K562 (cell line): Measurements from ENCODE around the gene OCRL. TPM values are rescaled to one million over a fixed set of nuclear protein-coding genes. Genes with fewer than 3 reads are reported as not detected.

ENCODE experiments used
- ATAC-seq: fragments of 200-7000 bp; cut with Tn5 transposase; 3 replicates; pipeline ENCODE4 v1.9.1; 2020; ENCODE audit warnings: moderate library complexity
- BruUV-seq: library from RNA; stranded (reverse); fragments of 400-500 nt; replicated peaks from 2 replicates; lab custom pipeline; 2021; lab: Mats Ljungman, UMichigan
- CTCF ChIA-PET: fragments of 300-600 bp; formaldehyde crosslinking; extraction: SDS; loops from one replicate; lab custom pipeline; 2021; ENCODE audit warnings: low intra/inter-chr PET ratio; lab: Yijun Ruan, JAX
- POLR2A ChIA-PET: fragments of 300-600, 350-650 bp; sonication (Branson Sonifier 250); formaldehyde crosslinking; extraction: SDS; loops from one replicate; lab custom pipeline; 2021; ENCODE audit warnings: antibody characterized with exemption, inconsistent platforms; lab: Yijun Ruan, JAX
- DNase-seq, 4 experiments: peaks; one replicate each; pipeline versions ENCODE4 v3.0.0 to v3.0.0-alpha.2; 2011 to 2018; ENCODE audit warnings: low spot score in 3 of 4, mixed read lengths in 3 of 4; ENCODE audit errors: extremely low read depth in 1 of 4
- FAIRE-seq: peaks from 2 replicates; lab custom pipeline; 2011; peaks lifted over from hg19 to GRCh38; lab: Jason Lieb, UNC
- H2AFZ ChIP-seq: 2 replicates; pipeline ENCODE4 v1.6.0; 2011; ENCODE audit warnings: low read depth, low read length, control low read depth, inconsistent platforms
- H3K27ac ChIP-seq: fragments of 200-600 bp; 3 replicates; pipeline ENCODE4 v1.8.0; 2011; ENCODE audit warnings: low read depth, mild to moderate bottlenecking, control low read depth, inconsistent platforms, low read length, moderate library complexity, mixed read lengths; ENCODE audit errors: extremely low read depth
- H3K27me3 ChIP-seq, 2 experiments: fragments of 300-600 bp in 1 of 2; 2 replicates in 1 of 2; 3 replicates in 1 of 2; pipeline versions ENCODE4 v1.6.0 to v1.8.0; 2011; ENCODE audit warnings: inconsistent platforms in 2 of 2, low read length in 2 of 2, mild to moderate bottlenecking in 1 of 2, mixed read lengths in 1 of 2, moderate library complexity in 1 of 2; ENCODE audit not compliant: control insufficient read depth in 2 of 2, insufficient read depth in 2 of 2
- H3K36me3 ChIP-seq: fragments of 300-600 bp; 3 replicates; pipeline ENCODE4 v1.8.0; 2011; ENCODE audit warnings: mild to moderate bottlenecking, low read length, inconsistent platforms; ENCODE audit not compliant: control insufficient read depth, insufficient read depth
- H3K4me1 ChIP-seq, 2 experiments: fragments of 200-600 bp in 1 of 2; replicated peaks in 1 of 2; 2 replicates in 1 of 2; 3 replicates in 1 of 2; pipeline versions ENCODE4 v1.5.1 to v1.8.0; 2011; ENCODE audit warnings: inconsistent platforms in 2 of 2, low read length in 2 of 2, mild to moderate bottlenecking in 1 of 2, mixed read lengths in 1 of 2, moderate library complexity in 1 of 2; ENCODE audit not compliant: control insufficient read depth in 2 of 2, insufficient read depth in 2 of 2
- H3K4me2 ChIP-seq: 2 replicates; pipeline ENCODE4 v1.6.1; 2011; ENCODE audit warnings: low read length, control low read depth, inconsistent platforms, mixed read lengths; ENCODE audit not compliant: insufficient read depth
- H3K4me3 ChIP-seq: fragments of 200-600 bp; sonication (generic), shearing (Covaris generic); 2 replicates; pipeline ENCODE4 v1.5.1; 2016; ENCODE audit warnings: control low read depth, inconsistent platforms
- H3K79me2 ChIP-seq: fragments of 200-600 bp; 3 replicates; pipeline ENCODE4 v1.8.0; 2011; ENCODE audit warnings: low read length, inconsistent platforms; ENCODE audit not compliant: control insufficient read depth, insufficient read depth
- H3K9ac ChIP-seq, 2 experiments: 2 replicates each; pipeline versions ENCODE4 v1.6.0 to v1.6.1; 2011; ENCODE audit warnings: low read depth in 2 of 2, low read length in 2 of 2, control low read depth in 1 of 2, inconsistent platforms in 1 of 2, mild to moderate bottlenecking in 1 of 2, mixed read lengths in 1 of 2; ENCODE audit not compliant: insufficient read depth in 1 of 2
- H3K9me1 ChIP-seq: one replicate; pipeline ENCODE4 v1.6.0; 2011; ENCODE audit warnings: inconsistent platforms, mild to moderate bottlenecking, low read length, moderate library complexity; ENCODE audit not compliant: control insufficient read depth, insufficient read depth
- H3K9me3 ChIP-seq: replicated peaks from 2 replicates; pipeline ENCODE4 v1.5.1; 2011; ENCODE audit warnings: low read depth, low read length, inconsistent platforms; ENCODE audit not compliant: control insufficient read depth, insufficient read depth
- H4K20me1 ChIP-seq: replicated peaks from 2 replicates; pipeline ENCODE4 v1.6.1; 2011; ENCODE audit warnings: low read length, inconsistent platforms, mixed read lengths; ENCODE audit not compliant: control insufficient read depth, insufficient read depth
- CREB5 ChIP-seq: fragments of 250-450 bp; sonication (Bioruptor Pico); IDR thresholded peaks from 2 replicates; pipeline ENCODE4 v1.5.0; 2020; ENCODE audit warnings: mild to moderate bottlenecking
- HDAC2 ChIP-seq: fragments of 450-650 bp; IDR thresholded peaks from 2 replicates; pipeline ENCODE4 v1.6.1; 2016; ENCODE audit warnings: mild to moderate bottlenecking
- NFIC ChIP-seq: fragments of 450-650 bp; IDR thresholded peaks from 2 replicates; pipeline ENCODE4 v1.6.1; 2017; ENCODE audit warnings: mild to moderate bottlenecking, inconsistent platforms
- TRIM28 ChIP-seq: fragments of 450-650 bp; IDR thresholded peaks from 2 replicates; pipeline ENCODE4 v1.6.1; 2017
- TSC22D4 ChIP-seq: fragments of 450-650 bp; IDR thresholded peaks from 2 replicates; pipeline ENCODE4 v1.6.1; 2016; ENCODE audit warnings: missing genetic modification characterization, missing biosample characterization, control low read depth
- ZNF124 ChIP-seq: sonication (generic); formaldehyde crosslinking; IDR thresholded peaks from 2 replicates; pipeline ENCODE4 v1.8.1; 2022; ENCODE audit warnings: missing genetic modification reagents
- ZNF445 ChIP-seq: fragments of 250-450 bp; sonication (Bioruptor Pico); IDR thresholded peaks from 2 replicates; pipeline ENCODE4 v1.4.0; 2020; ENCODE audit warnings: low read depth, mild to moderate bottlenecking, moderate library complexity
- ZNF586 ChIP-seq: fragments of 450-650 bp; formaldehyde crosslinking; conservative IDR thresholded peaks from 2 replicates; pipeline ENCODE4 v1.4.0; 2020; ENCODE audit warnings: mild to moderate bottlenecking, moderate library complexity
- WGBS: fragments of 100-300 bp; shearing (Covaris generic); methylation state at CpG from one replicate; pipeline ENCODE4 v1.1.6; 2016; ENCODE audit warnings: low coverage, mixed read lengths; ENCODE audit not compliant: insufficient coverage; ENCODE audit errors: missing lambda C conversion rate; 5-methylcytosine and 5-hydroxymethylcytosine counted together
- in situ Hi-C: fragments of 300-500 bp; cut with MboI; formaldehyde crosslinking; loops from 4 replicates; pipeline ENCODE4 v1.15.0; 2018; ENCODE audit warnings: inconsistent platforms, mixed read lengths
- intact Hi-C: fragments of 100-400 bp; cut with micrococcal nuclease; formaldehyde crosslinking; loops from 2 replicates; pipeline ENCODE4 v1.14.2; 2022
- polyA plus RNA-seq, 8 experiments: library from polyadenylated mRNA; depleted of rRNA in 4 of 8; stranded (reverse) in 5 of 8; unstranded in 3 of 8; fragments of >200 nt; fragmentation: Nextera tagmentation in 2 of 8; fragmentation: Illumina TruSeq in 1 of 8; extraction: Ambion mirVana in 2 of 8; extraction: Trizol in 1 of 8; gene quantifications; 2 replicates each; pipeline versions ENCODE4 v1.2.1 to v1.2.3, GENCODE V29; 2011 to 2014; ENCODE audit warnings: inconsistent platforms in 1 of 8, missing spikeins in 1 of 8
- total RNA-seq, 7 experiments: library from RNA; depleted of rRNA in 6 of 7; stranded (reverse); fragments of >200 nt in 6 of 7; fragmentation: Illumina TruSeq in 2 of 7; extraction: Trizol in 2 of 7; gene quantifications; 2 replicates each; pipeline versions ENCODE4 v1.2.1 to v1.2.3, GENCODE V29; 2011 to 2021; ENCODE audit warnings: low replicate concordance in 1 of 7

OCRL gene
- total and polyA plus RNA-seq, 9 of the 15 experiments (the other 6 are each of a cell fraction or from before 2014, with no cell fraction given), result 2.2 to 23.4 (median 11.9) TPM

- in situ Hi-C loops, result no loop called here
- TF ChIP-seq TSC22D4 (tag), result no peak
- no peak for TF ChIP-seq ZNF124 (CRISPR knock-in tag)
- no peak for TF ChIP-seq TRIM28
- TF ChIP-seq, all 486 proteins: peak for 0
- Histone ChIP-seq H3K9ac (no peak overlapping the region), H3K4me3 (no peak overlapping the region), H3K4me1 (peaks cover 0 to 12% of the 10 kb centered on the region in 2 experiments; a peak in 2 of 5 replicates), H3K4me2 (no peak overlapping the region), H2AFZ (no peak overlapping the region), H3K79me2 (no peaks in the 10 kb centered on the region), H3K36me3 (no peaks in the 10 kb centered on the region), H3K9me3 (no peaks in the 10 kb centered on the region), H4K20me1 (no peaks in the 10 kb centered on the region), H3K27ac (no peak overlapping the region), H3K27me3 (no peaks in the 10 kb centered on the region), H3K9me1 (no peaks in the 10 kb centered on the region)
- DNase-seq (no peak), FAIRE-seq (no peak), ATAC-seq (no peak)
- POLR2A ChIA-PET, result no interaction called here
- WGBS, result 3% methylated on average over 3 of the region's 3 CpGs
- intact Hi-C loops, result no loop called here
- BruUV-seq, result no TSS peak
- CTCF ChIA-PET, result no interaction called here
Measured at GRCh38 chrX:129525896-129526295, 14.2 kb upstream of the OCRL start.

GRCh38 chrX:129529685-129530281, 10.3 kb upstream of the OCRL start:
- DNase-seq (no peak), ATAC-seq (no peak), FAIRE-seq (no peak)
- no peak overlapping the region for H3K4me3 ChIP-seq
- BruUV-seq, result no TSS peak
- POLR2A ChIA-PET, result interaction anchor here (0.6 kb wide), 1 partner anchor 14 kb away, joined by 3 read pairs; no protein-coding TSS in a partner anchor
- H3K4me1 ChIP-seq, result no peaks in the 10 kb centered on the region
- no peak for TF ChIP-seq ZNF445 (CRISPR knock-in tag)
- 0 out of 2 replicates have a peak, but pooled peaks have one; percentile 31 for TF ChIP-seq NFIC
- no peak for TF ChIP-seq ZNF586 (CRISPR knock-in tag)
- no peak for TF ChIP-seq HDAC2
- TF ChIP-seq CREB5 (CRISPR knock-in tag), result no peak
- in situ Hi-C loops (no loop called here), intact Hi-C loops (no loop called here)
- H2AFZ ChIP-seq, result no peak overlapping the region
- WGBS, result 9% methylated on average over 4 of the region's 4 CpGs
- no peaks in the 10 kb centered on the region for H3K9me3 ChIP-seq
- H3K9ac ChIP-seq, result no peak overlapping the region
- H3K9me1 ChIP-seq, result no peaks in the 10 kb centered on the region
- no peaks in the 10 kb centered on the region; a peak in 1 of 5 replicates for H3K27me3 ChIP-seq
- no peak overlapping the region for H3K4me2 ChIP-seq
- H3K36me3 ChIP-seq, result no peaks in the 10 kb centered on the region
- CTCF ChIA-PET, result no interaction called here
- no peak overlapping the region for H3K27ac ChIP-seq
- H4K20me1 ChIP-seq, result no peaks in the 10 kb centered on the region
- H3K79me2 ChIP-seq, result no peaks in the 10 kb centered on the region
